PFSK-1 (cell line): ENCODE data around the gene IKZF3.

Experiments used
- POLR2AphosphoS5 ChIP-seq: IDR thresholded peaks from 2 replicates; pipeline ENCODE4 v1.6.1; 2012; ENCODE audit warnings: low read depth, mild to moderate bottlenecking, control low read depth, low read length, moderate library complexity
- SIN3A ChIP-seq: IDR thresholded peaks from 2 replicates; pipeline ENCODE4 v1.6.1; 2012; ENCODE audit warnings: mild to moderate bottlenecking, low read length, moderate library complexity, borderline replicate concordance; ENCODE audit not compliant: insufficient read depth

DNA sequence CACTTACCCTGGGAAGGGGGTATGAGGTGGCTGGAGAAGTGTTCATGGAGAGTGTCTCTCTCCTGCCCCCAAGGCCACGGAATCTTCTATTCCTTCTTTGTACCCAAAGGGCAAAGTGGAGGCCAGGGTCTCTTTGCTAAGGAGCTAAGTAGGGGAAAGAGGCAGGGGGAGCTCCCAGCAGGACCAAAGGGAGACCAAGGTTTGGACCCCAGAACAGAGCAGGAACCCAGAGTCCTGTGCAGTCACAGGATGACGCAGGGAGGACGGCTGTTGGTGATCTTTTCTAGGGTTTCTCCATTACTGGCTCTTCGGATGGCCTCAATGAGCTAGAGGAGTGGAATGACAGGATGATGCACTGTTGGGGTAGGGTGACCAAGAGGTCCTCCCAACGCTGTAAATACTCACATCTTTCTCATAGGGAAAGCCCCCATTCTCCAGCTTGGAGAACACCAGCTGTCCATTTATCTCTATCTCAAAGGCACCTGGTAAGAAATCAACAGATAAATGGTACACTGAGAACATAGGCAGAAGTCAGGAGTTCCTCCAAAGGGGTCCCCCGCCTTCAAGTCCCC, 134.7 kb downstream of the IKZF3 start:
- TF ChIP-seq POLR2AphosphoS5 (no peak), SIN3A (no peak)
